B cell (primary cell): Measurements from ENCODE around the gene SPEM3. TPM values are rescaled to one million over a fixed set of nuclear protein-coding genes. Genes with fewer than 3 reads are reported as not detected.
A peak's percentile ranks its signal among the peaks of the same experiment; 100 is the strongest.

Experiments used
- ATAC-seq: fragments of 200-7000 bp; cut with Tn5 transposase; one replicate; pipeline ENCODE4 v1.10.0; 2021; ENCODE audit warnings: low read depth, mild to moderate bottlenecking, moderate number of reproducible peaks, moderate library complexity
- CTCF ChIA-PET: fragments of 350-600 bp; sonication (Branson Sonifier 250); formaldehyde crosslinking; loops from one replicate; lab custom pipeline; 2021; ENCODE audit warnings: antibody characterized with exemption, inconsistent platforms; lab: Charles Lee
- POLR2A ChIA-PET: fragments of 350-600 bp; sonication (Branson Sonifier 250); formaldehyde crosslinking; loops from one replicate; lab custom pipeline; 2021; ENCODE audit warnings: antibody characterized with exemption; lab: Charles Lee
- DNase-seq: peaks from one replicate; pipeline ENCODE4 v3.0.0; 2013
- H2AFZ ChIP-seq: 2 replicates; pipeline ENCODE4 v1.6.1; 2012; ENCODE audit warnings: mild to moderate bottlenecking, low read depth, low read length; ENCODE audit not compliant: insufficient read depth, poor library complexity, severe bottlenecking
- H3K27ac ChIP-seq, 2 donors: 1 replicate in 1 of 2; 2 replicates in 1 of 2; pipeline ENCODE4 v1.5.1; 2012 to 2013; ENCODE audit warnings: low read length in 2 of 2, mild to moderate bottlenecking in 2 of 2, moderate library complexity in 1 of 2
- H3K27me3 ChIP-seq, 4 experiments: fragments of 200-600 bp in 1 of 4; sonication (generic) in 1 of 4; replicated peaks in 1 of 4; 1 replicate in 2 of 4; 2 replicates in 2 of 4; pipeline versions ENCODE4 v1.6.1 to v1.7.0; 2013 to 2016; ENCODE audit warnings: low read length in 3 of 4, mild to moderate bottlenecking in 2 of 4, mixed read lengths in 1 of 4, moderate library complexity in 1 of 4; ENCODE audit not compliant: insufficient read depth in 4 of 4, control insufficient read depth in 3 of 4; ENCODE audit errors: control extremely low read depth in 1 of 4
- H3K36me3 ChIP-seq, 2 experiments: replicated peaks in 1 of 2; 1 replicate in 1 of 2; 2 replicates in 1 of 2; pipeline versions ENCODE4 v1.6.1 to v1.7.1; 2013; ENCODE audit warnings: low read length in 1 of 2; ENCODE audit not compliant: insufficient read depth in 2 of 2, control insufficient read depth in 1 of 2; ENCODE audit errors: control extremely low read depth in 1 of 2, extremely low read depth in 1 of 2
- H3K4me1 ChIP-seq, 2 donors: fragments of 200-600 bp in 1 of 2; sonication (generic) in 1 of 2; 1 replicate in 1 of 2; 2 replicates in 1 of 2; pipeline versions ENCODE4 v1.5.1 to v1.6.1; 2013 to 2017; ENCODE audit warnings: low read length in 2 of 2; ENCODE audit not compliant: control insufficient read depth in 2 of 2, insufficient read depth in 2 of 2
- H3K4me2 ChIP-seq: replicated peaks from 2 replicates; pipeline ENCODE3; 2012; ENCODE audit warnings: mild to moderate bottlenecking, low read depth, low read length; ENCODE audit not compliant: poor library complexity, severe bottlenecking
- H3K4me3 ChIP-seq, 5 experiments: fragments of 200-600 bp in 1 of 5; sonication (generic) in 1 of 5; 1 replicate in 3 of 5; 2 replicates in 2 of 5; pipeline versions ENCODE4 v1.5.1 to v1.7.0; 2011 to 2016; ENCODE audit warnings: low read length in 4 of 5, mild to moderate bottlenecking in 4 of 5, low read depth in 2 of 5, control low read depth in 1 of 5, moderate library complexity in 1 of 5; ENCODE audit not compliant: insufficient read depth in 1 of 5; ENCODE audit errors: control extremely low read depth in 1 of 5, extremely low read depth in 1 of 5
- H3K79me2 ChIP-seq: fragments of 200-600 bp; sonication (generic); one replicate; pipeline ENCODE4 v1.6.0; 2016; ENCODE audit warnings: low read length; ENCODE audit not compliant: control insufficient read depth, insufficient read depth
- H3K9ac ChIP-seq: fragments of 200-600 bp; sonication (generic); 2 replicates; pipeline ENCODE4 v1.6.1; 2017; ENCODE audit warnings: mild to moderate bottlenecking, low read length, moderate library complexity
- H3K9me3 ChIP-seq, 3 donors: one replicate each; pipeline versions ENCODE4 v1.6.1 to v1.7.1; 2013; ENCODE audit warnings: low read length in 2 of 3; ENCODE audit not compliant: control insufficient read depth in 2 of 3, insufficient read depth in 1 of 3; ENCODE audit errors: control extremely low read depth in 1 of 3
- H4K20me1 ChIP-seq: 2 replicates; pipeline ENCODE4 v1.6.0; 2012; ENCODE audit warnings: mild to moderate bottlenecking, low read length; ENCODE audit not compliant: insufficient read depth, control insufficient read depth, poor library complexity, severe bottlenecking
- H3K27ac Mint-ChIP-seq: one replicate; pipeline ENCODE4 v1.8.0; 2021; ENCODE audit warnings: mixed read lengths
- H3K27me3 Mint-ChIP-seq: one replicate; pipeline ENCODE4 v1.8.0; 2021; ENCODE audit warnings: mixed read lengths
- H3K4me1 Mint-ChIP-seq: one replicate; pipeline ENCODE4 v1.8.0; 2021; ENCODE audit warnings: mixed read lengths
- H3K4me3 Mint-ChIP-seq: one replicate; pipeline ENCODE4 v1.8.0; 2021; ENCODE audit warnings: mixed read lengths
- H3K9me3 Mint-ChIP-seq: one replicate; pipeline ENCODE4 v1.8.0; 2022; ENCODE audit warnings: mixed read lengths; ENCODE audit not compliant: insufficient read depth
- CTCF ChIP-seq: fragments of 200-600 bp; IDR thresholded peaks from one replicate; pipeline ENCODE4 v1.8.0; 2022; ENCODE audit warnings: antibody characterized with exemption, mild to moderate bottlenecking
- EZH2 ChIP-seq: IDR thresholded peaks from 2 replicates; pipeline ENCODE4 v1.6.1; 2012; ENCODE audit warnings: borderline replicate concordance, low read depth, mild to moderate bottlenecking, moderate library complexity, low read length; ENCODE audit not compliant: insufficient read depth, poor library complexity, severe bottlenecking
- WGBS: methylation state at CpG from one replicate; pipeline ENCODE4 v1.1.5; 2013; ENCODE audit warnings: missing lambda C conversion rate; ENCODE audit not compliant: insufficient coverage; 5-methylcytosine and 5-hydroxymethylcytosine counted together
- intact Hi-C: fragments of 100-400 bp; cut with micrococcal nuclease; formaldehyde crosslinking; loops from one replicate; pipeline ENCODE4 v1.10.0; 2022
- polyA plus RNA-seq: library from polyadenylated mRNA; depleted of rRNA; stranded (reverse); fragments of >200 nt; gene quantifications from 2 replicates; pipeline ENCODE4 v1.2.3, GENCODE V29; 2012
- total RNA-seq, 2 donors: library from RNA; stranded (reverse); fragments of 120-200 nt in 1 of 2; gene quantifications; 1 replicate in 1 of 2; 2 replicates in 1 of 2; pipeline versions ENCODE4 v1.2.3 to v1.2.4, GENCODE V29; 2013 to 2022

SPEM3 gene
- total and polyA plus RNA-seq, 2 donors (not counting 1 experiment from before 2014, with no cell fraction given) = not detected

- Histone ChIP-seq H3K36me3 (no peaks in the 10 kb centered on the region), H4K20me1 (no peaks in the 10 kb centered on the region), H3K4me1 (peaks cover 17 to 20% of the 10 kb centered on the region in 2 donors), H3K9me3 (peaks cover 0 to 4% (median 0%) of the 10 kb centered on the region in 3 donors), H3K9ac (no peak within 1 kb of the TSS), H3K4me3 (no peak within 1 kb of the TSS), H3K27me3 (peaks cover 0 to 33% (median 4%) of the 10 kb centered on the region in 4 experiments), H3K79me2 (peaks cover 6% of the 10 kb centered on the region), H3K4me2 (peak within 1 kb of the TSS; percentile 65), H2AFZ (peak within 1 kb of the TSS; percentile 33), H3K27ac (no peak within 1 kb of the TSS)
- intact Hi-C loops = no loop called here
- Mint-ChIP-seq H3K27ac (no peak within 1 kb of the TSS), H3K27me3 (peaks cover 30% of the 10 kb centered on the region), H3K9me3 (no peaks in the 10 kb centered on the region), H3K4me3 (peak within 1 kb of the TSS; percentile 53), H3K4me1 (peaks cover 23% of the 10 kb centered on the region)
- DNase-seq = no peak
- ChIA-PET POLR2A (no interaction called here), CTCF (interaction anchor here (1.1 to 1.2 kb wide), 3 partner anchors 29 to 153 kb away, joined by 3 read pairs; no protein-coding TSS in a partner anchor)
- TF ChIP-seq CTCF = no peak
- no peak for TF ChIP-seq EZH2
- 46% methylated on average over 5 of the region's 12 CpGs for WGBS
- ATAC-seq = no peak
These were observed 21.0 kb upstream of the SPEM3 start, which contains the start of gene NLGN2 for GRCh38 chr17:7407485-7408251. Gene NLGN2, plus strand, starts transcription at chr17:7407845. Its CDS starts 411 bp downstream, at chr17:7408256.

- TF ChIP-seq CTCF = no peak
- no peak for TF ChIP-seq EZH2
- ATAC-seq = no peak
- ChIA-PET POLR2A (no interaction called here), CTCF (interaction anchor here (1.1 to 1.2 kb wide), 2 partner anchors 28 to 152 kb away, joined by 3 read pairs; no protein-coding TSS in a partner anchor)
- H3K9me3 ChIP-seq = peaks cover 0 to 4% (median 0%) of the 10 kb centered on the region in 3 donors
- Mint-ChIP-seq H3K4me3 (peak overlapping the region; percentile 53), H3K4me1 (peaks cover 16% of the 10 kb centered on the region), H3K9me3 (no peaks in the 10 kb centered on the region), H3K27ac (no peak overlapping the region), H3K27me3 (peaks cover 32% of the 10 kb centered on the region)
- 56% methylated on average over 58 of the region's 58 CpGs for WGBS
- peaks cover 0 to 33% (median 4%) of the 10 kb centered on the region in 4 experiments for H3K27me3 ChIP-seq
- H4K20me1 ChIP-seq = no peaks in the 10 kb centered on the region
- H3K27ac ChIP-seq = no peak overlapping the region
- H2AFZ ChIP-seq = peak overlapping the region; percentile 33
- peaks cover 11 to 14% of the 10 kb centered on the region in 2 donors for H3K4me1 ChIP-seq
- no peak overlapping the region for H3K9ac ChIP-seq
- DNase-seq = peak; percentile 42
- no peak overlapping the region for H3K4me3 ChIP-seq
- H3K79me2 ChIP-seq = no peaks in the 10 kb centered on the region
- H3K4me2 ChIP-seq = peak overlapping the region; percentile 65
- H3K36me3 ChIP-seq = no peaks in the 10 kb centered on the region
- intact Hi-C loops = no loop called here
These were observed 20.4 kb upstream of the SPEM3 start for GRCh38 chr17:7408252-7408727.
